Prostate gland (tissue), 2 donors: Measurements from ENCODE around the gene RNASET2.

Experiments
- POLR2AphosphoS5 ChIP-seq: sonication (generic); formaldehyde crosslinking; IDR thresholded peaks from one replicate; pipeline ENCODE4 v1.6.1; 2017; ENCODE audit warnings: antibody characterized with exemption
- TF ChIP-seq, protein P1 (sequence below), 4 experiments: fragments of 200-600 bp in 2 of 4; fragments of 450-650 bp in 2 of 4; sonication (generic) in 2 of 4; IDR thresholded peaks; 1 replicate in 3 of 4; 2 replicates in 1 of 4; pipeline ENCODE4 v1.5.1; 2016 to 2019; ENCODE audit warnings: antibody characterized with exemption in 4 of 4, mild to moderate bottlenecking in 2 of 4, moderate library complexity in 2 of 4

GRCh38 chr6:166930354-166930891 is 25.9 kb downstream of the RNASET2 start:
- TF ChIP-seq POLR2AphosphoS5: no peak
- TF ChIP-seq, protein P1, sequence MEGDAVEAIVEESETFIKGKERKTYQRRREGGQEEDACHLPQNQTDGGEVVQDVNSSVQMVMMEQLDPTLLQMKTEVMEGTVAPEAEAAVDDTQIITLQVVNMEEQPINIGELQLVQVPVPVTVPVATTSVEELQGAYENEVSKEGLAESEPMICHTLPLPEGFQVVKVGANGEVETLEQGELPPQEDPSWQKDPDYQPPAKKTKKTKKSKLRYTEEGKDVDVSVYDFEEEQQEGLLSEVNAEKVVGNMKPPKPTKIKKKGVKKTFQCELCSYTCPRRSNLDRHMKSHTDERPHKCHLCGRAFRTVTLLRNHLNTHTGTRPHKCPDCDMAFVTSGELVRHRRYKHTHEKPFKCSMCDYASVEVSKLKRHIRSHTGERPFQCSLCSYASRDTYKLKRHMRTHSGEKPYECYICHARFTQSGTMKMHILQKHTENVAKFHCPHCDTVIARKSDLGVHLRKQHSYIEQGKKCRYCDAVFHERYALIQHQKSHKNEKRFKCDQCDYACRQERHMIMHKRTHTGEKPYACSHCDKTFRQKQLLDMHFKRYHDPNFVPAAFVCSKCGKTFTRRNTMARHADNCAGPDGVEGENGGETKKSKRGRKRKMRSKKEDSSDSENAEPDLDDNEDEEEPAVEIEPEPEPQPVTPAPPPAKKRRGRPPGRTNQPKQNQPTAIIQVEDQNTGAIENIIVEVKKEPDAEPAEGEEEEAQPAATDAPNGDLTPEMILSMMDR (IDR thresholded peaks at IDR 0.05): no peak
